H1 (cell line): Measurements from ENCODE around the gene TXNRD2. TPM values are rescaled to one million over a fixed set of nuclear protein-coding genes. Genes with fewer than 3 reads are reported as not detected.

Experiments used
- CTCF ChIA-PET: fragments of 300-600 bp; sonication (Branson Sonifier 250); formaldehyde crosslinking; loops from one replicate; lab custom pipeline; 2021; ENCODE audit not compliant: partially characterized antibody; lab: Charles Lee
- POLR2A ChIA-PET: fragments of 300-600 bp; sonication (Branson Sonifier 250); formaldehyde crosslinking; loops from one replicate; lab custom pipeline; 2021; ENCODE audit warnings: inconsistent platforms; ENCODE audit not compliant: partially characterized antibody; lab: Charles Lee
- DNase-seq, 2 experiments: peaks; one replicate each; pipeline versions ENCODE4 v3.0.0 to v3.0.0-alpha.2; 2010 to 2022; ENCODE audit warnings: low spot score in 2 of 2, low read depth in 1 of 2, mixed read lengths in 1 of 2
- FAIRE-seq: peaks from 2 replicates; lab custom pipeline; 2011; peaks lifted over from hg19 to GRCh38; lab: Jason Lieb, UNC
- H2AFZ ChIP-seq: 2 replicates; pipeline ENCODE4 v1.8.1; 2012; ENCODE audit warnings: low read length, inconsistent platforms
- H2AK5ac ChIP-seq: 2 replicates; pipeline ENCODE4 v1.6.1; 2013; ENCODE audit warnings: low read depth, low read length
- H2BK120ac ChIP-seq: replicated peaks from 2 replicates; pipeline ENCODE3; 2013; ENCODE audit warnings: low read depth, low read length, inconsistent platforms
- H2BK12ac ChIP-seq: 2 replicates; pipeline ENCODE4 v1.6.1; 2013; ENCODE audit warnings: low read depth, low read length
- H2BK15ac ChIP-seq: 2 replicates; pipeline ENCODE4 v1.6.1; 2013; ENCODE audit warnings: low read length
- H2BK20ac ChIP-seq: 2 replicates; pipeline ENCODE4 v1.6.1; 2013; ENCODE audit warnings: low read length
- H2BK5ac ChIP-seq: 2 replicates; pipeline ENCODE4 v1.6.1; 2013; ENCODE audit warnings: low read depth, low read length
- H3K14ac ChIP-seq: 2 replicates; pipeline ENCODE4 v1.6.1; 2013; ENCODE audit warnings: inconsistent platforms; ENCODE audit not compliant: insufficient read length
- H3K18ac ChIP-seq: 2 replicates; pipeline ENCODE4 v1.6.1; 2013; ENCODE audit warnings: low read length; ENCODE audit errors: extremely low read depth
- H3K23ac ChIP-seq: 2 replicates; pipeline ENCODE4 v1.6.1; 2013; ENCODE audit warnings: inconsistent platforms; ENCODE audit not compliant: insufficient read length
- H3K23me2 ChIP-seq: 2 replicates; pipeline ENCODE4 v1.6.1; 2013; ENCODE audit warnings: low read depth, low read length
- H3K27ac ChIP-seq: 2 replicates; pipeline ENCODE4 v1.6.1; 2011; ENCODE audit warnings: low read depth, low read length, inconsistent platforms
- H3K27me3 ChIP-seq, 4 experiments: replicated peaks in 1 of 4; 1 replicate in 1 of 4; 2 replicates in 3 of 4; pipeline versions ENCODE4 v1.6.1 to v1.8.1; 2011 to 2013; ENCODE audit warnings: low read length in 3 of 4, mild to moderate bottlenecking in 3 of 4, inconsistent platforms in 2 of 4, mixed read lengths in 2 of 4, moderate library complexity in 1 of 4; ENCODE audit not compliant: control insufficient read depth in 3 of 4, insufficient read depth in 3 of 4; ENCODE audit errors: extremely low read depth in 1 of 4
- H3K36me3 ChIP-seq, 4 experiments: 2 replicates each; pipeline versions ENCODE4 v1.6.1 to v1.8.1; 2011 to 2013; ENCODE audit warnings: mild to moderate bottlenecking in 4 of 4, low read length in 3 of 4, moderate library complexity in 2 of 4, control low read depth in 1 of 4, inconsistent platforms in 1 of 4; ENCODE audit not compliant: insufficient read depth in 4 of 4, control insufficient read depth in 2 of 4
- H3K4ac ChIP-seq: replicated peaks from 2 replicates; pipeline ENCODE3; 2013; ENCODE audit warnings: low read length, low read depth, mixed read lengths, inconsistent platforms; ENCODE audit not compliant: insufficient read length
- H3K4me1 ChIP-seq, 4 experiments: replicated peaks in 1 of 4; 1 replicate in 1 of 4; 2 replicates in 3 of 4; pipeline versions ENCODE4 v1.6.1 to v1.8.1; 2011 to 2013; ENCODE audit warnings: low read length in 3 of 4, inconsistent platforms in 2 of 4, mixed read lengths in 1 of 4; ENCODE audit not compliant: insufficient read depth in 4 of 4, control insufficient read depth in 3 of 4
- H3K4me2 ChIP-seq, 2 experiments: 2 replicates each; pipeline versions ENCODE4 v1.6.1 to v1.8.1; 2011 to 2013; ENCODE audit warnings: low read depth in 2 of 2, low read length in 2 of 2, control low read depth in 1 of 2, inconsistent platforms in 1 of 2, mild to moderate bottlenecking in 1 of 2; ENCODE audit not compliant: insufficient read depth in 1 of 2
- H3K4me3 ChIP-seq, 4 experiments: fragments of 200-600, 300-600 bp in 1 of 4; sonication (generic), shearing (Covaris generic), sonication (Bioruptor Twin) in 1 of 4; 2 replicates each; pipeline versions ENCODE4 v1.5.1 to v1.8.1; 2011 to 2016; ENCODE audit warnings: low read length in 4 of 4, low read depth in 3 of 4, control low read depth in 2 of 4, inconsistent platforms in 2 of 4, mild to moderate bottlenecking in 2 of 4, mixed read lengths in 1 of 4, moderate library complexity in 1 of 4; ENCODE audit not compliant: insufficient read depth in 2 of 4; ENCODE audit errors: extremely low read depth in 1 of 4
- H3K56ac ChIP-seq: replicated peaks from 2 replicates; pipeline ENCODE3; 2013; ENCODE audit warnings: low read depth, mild to moderate bottlenecking, mixed read lengths, low read length, inconsistent platforms; ENCODE audit not compliant: insufficient read length
- H3K79me1 ChIP-seq: 2 replicates; pipeline ENCODE4 v1.6.1; 2013; ENCODE audit warnings: low read depth, low read length, control low read depth
- H3K79me2 ChIP-seq, 2 experiments: 2 replicates each; pipeline versions ENCODE4 v1.6.1 to v1.8.1; 2012 to 2013; ENCODE audit warnings: low read length in 2 of 2, mild to moderate bottlenecking in 2 of 2, inconsistent platforms in 1 of 2; ENCODE audit not compliant: insufficient read depth in 2 of 2, control insufficient read depth in 1 of 2
- H3K9ac ChIP-seq, 4 experiments: replicated peaks in 1 of 4; 1 replicate in 1 of 4; 2 replicates in 3 of 4; pipeline versions ENCODE4 v1.6.1 to v1.8.1; 2011 to 2013; ENCODE audit warnings: low read depth in 3 of 4, low read length in 3 of 4, control low read depth in 2 of 4, mild to moderate bottlenecking in 2 of 4, moderate library complexity in 2 of 4, inconsistent platforms in 1 of 4; ENCODE audit errors: extremely low read depth in 1 of 4
- H3K9me3 ChIP-seq, 2 experiments: 2 replicates each; pipeline versions ENCODE4 v1.6.1 to v1.8.1; 2012 to 2013; ENCODE audit warnings: mild to moderate bottlenecking in 2 of 2, moderate library complexity in 2 of 2, control low read depth in 1 of 2, inconsistent platforms in 1 of 2, low read depth in 1 of 2, low read length in 1 of 2, mixed read lengths in 1 of 2; ENCODE audit not compliant: insufficient read depth in 2 of 2
- H4K20me1 ChIP-seq, 2 experiments: replicated peaks in 1 of 2; 2 replicates each; pipeline versions ENCODE3 to v1.8.1; 2011 to 2013; ENCODE audit warnings: inconsistent platforms in 2 of 2, low read length in 2 of 2, mild to moderate bottlenecking in 1 of 2; ENCODE audit not compliant: insufficient read depth in 2 of 2, control insufficient read depth in 1 of 2
- H4K5ac ChIP-seq: 2 replicates; pipeline ENCODE4 v1.6.1; 2013; ENCODE audit warnings: low read length, low read depth, mixed read lengths, inconsistent platforms; ENCODE audit not compliant: insufficient read length
- H4K8ac ChIP-seq: 2 replicates; pipeline ENCODE4 v1.8.0; 2013; ENCODE audit warnings: mild to moderate bottlenecking, moderate library complexity, low read length, inconsistent platforms; ENCODE audit not compliant: insufficient read depth; ENCODE audit errors: extremely low read depth
- H4K91ac ChIP-seq: replicated peaks from 2 replicates; pipeline ENCODE3; 2013; ENCODE audit warnings: low read length, mixed read lengths, inconsistent platforms; ENCODE audit not compliant: insufficient read length
- CBX8 ChIP-seq: fragments of 300-800, 300-1000 bp; sonication (generic); IDR thresholded peaks from 2 replicates; pipeline ENCODE4 v1.7.1; 2016; ENCODE audit warnings: low read depth, low read length, borderline replicate concordance
- CEBPB ChIP-seq: IDR thresholded peaks from 2 replicates; pipeline ENCODE4 v1.6.1; 2012; ENCODE audit warnings: low read depth, low read length
- RXRA ChIP-seq: IDR thresholded peaks from 2 replicates; pipeline ENCODE4 v1.6.1; 2011; ENCODE audit warnings: low read depth, mild to moderate bottlenecking, low read length, moderate library complexity; ENCODE audit not compliant: insufficient read depth
- WGBS, 2 experiments: shearing (Covaris generic) in 1 of 2; methylation state at CpG; one replicate each; pipeline versions ENCODE4 v1.1.6 to v1.1.7; 2013 to 2015; ENCODE audit warnings: low lambda C conversion rate in 2 of 2, mixed read lengths in 2 of 2, inconsistent platforms in 1 of 2, low coverage in 1 of 2, missing lambda C conversion rate in 1 of 2; ENCODE audit not compliant: insufficient replicate concordance in 2 of 2, insufficient coverage in 1 of 2, insufficient read length in 1 of 2; ENCODE audit errors: extremely low coverage in 1 of 2, missing lambda C conversion rate in 1 of 2; 5-methylcytosine and 5-hydroxymethylcytosine counted together
- polyA plus RNA-seq, 7 experiments: library from polyadenylated mRNA; depleted of rRNA in 3 of 7; stranded (reverse) in 5 of 7; unstranded in 2 of 7; fragments of >200 nt in 5 of 7; fragments of 200-250 nt in 2 of 7; gene quantifications; 1 replicate in 5 of 7; 2 replicates in 1 of 7; 4 replicates in 1 of 7; pipeline versions ENCODE4 v1.2.1 to v1.2.3, GENCODE V29; 2011 to 2013; ENCODE audit warnings: missing spikeins in 2 of 7, mixed read lengths in 2 of 7
- total RNA-seq: library from RNA; stranded (reverse); fragmentation: NEBNext Ultra II Directional; extraction: Animal tissue kit (Norgen Biotek cat#: 25700); gene quantifications from 2 replicates; pipeline ENCODE4 v1.2.1, GENCODE V29; 2021
- TF ChIP-seq, protein P1 (sequence below), 3 experiments: IDR thresholded peaks; 1 replicate in 2 of 3; 2 replicates in 1 of 3; pipeline versions ENCODE4 v1.5.1 to v1.6.1; 2011; ENCODE audit warnings: low read length in 3 of 3, mild to moderate bottlenecking in 3 of 3, inconsistent platforms in 2 of 3, low read depth in 1 of 3, moderate library complexity in 1 of 3; ENCODE audit not compliant: insufficient read depth in 1 of 3; ENCODE audit errors: control extremely low read depth in 1 of 3

The TXNRD2 gene
- total and polyA plus RNA-seq, 2 of the 8 experiments (the other 6 are each of a cell fraction or from before 2014, with no cell fraction given), result 14.8 to 21.9 TPM

DNA sequence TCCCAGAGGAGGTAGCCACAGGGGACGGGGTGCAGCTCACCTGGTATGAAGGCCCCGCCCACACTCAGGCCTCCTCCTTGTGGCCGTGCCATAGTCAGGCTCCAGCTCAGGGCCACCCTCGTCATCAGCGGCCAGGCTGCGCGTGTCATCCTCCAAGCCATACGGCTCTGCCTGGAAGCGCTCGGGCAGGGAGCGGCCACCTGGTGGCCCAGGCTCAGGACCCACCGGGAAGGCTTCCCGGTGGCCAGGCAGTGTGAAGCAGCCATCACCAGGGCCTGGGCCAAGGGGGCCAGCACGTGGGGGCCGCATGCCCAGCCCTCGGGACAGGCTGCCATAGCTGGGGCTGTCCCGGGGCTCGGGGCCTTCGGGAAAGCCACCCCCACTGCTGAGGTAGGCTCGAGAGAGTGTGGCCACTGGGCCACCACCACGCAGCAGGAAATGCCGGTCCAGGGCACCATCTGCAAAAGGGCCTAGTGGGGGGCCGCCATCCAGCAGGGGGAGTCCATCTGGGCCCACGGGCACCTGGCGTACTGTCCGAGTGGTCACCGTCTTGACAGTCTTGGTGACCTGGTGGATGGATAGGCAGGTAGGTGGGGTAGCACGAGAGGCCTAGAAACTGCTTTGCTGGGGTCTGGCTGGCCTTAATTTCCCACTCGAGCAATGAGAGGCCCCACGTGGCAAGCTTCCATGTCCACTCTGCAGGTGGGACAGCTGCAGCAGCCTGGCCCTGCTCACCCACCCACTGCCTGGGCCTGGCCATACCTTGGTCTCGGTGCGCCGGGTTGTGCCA is 39.7 kb upstream of the TXNRD2 start:
- Histone ChIP-seq H4K20me1 (peaks cover 11 to 29% of the 10 kb centered on the region in 2 experiments), H2AFZ (no peak overlapping the region), H3K23ac (no peak overlapping the region), H3K56ac (no peak overlapping the region), H3K27ac (no peak overlapping the region), H2AK5ac (no peak overlapping the region), H4K5ac (no peak overlapping the region), H4K91ac (no peak overlapping the region), H3K4me2 (no peak overlapping the region), H2BK5ac (no peak overlapping the region), H2BK20ac (no peak overlapping the region), H3K18ac (no peak overlapping the region), H3K27me3 (no peaks in the 10 kb centered on the region), H3K9me3 (no peaks in the 10 kb centered on the region), H2BK15ac (no peak overlapping the region), H3K23me2 (no peaks in the 10 kb centered on the region; the same call in 1 of the 2 replicates), H3K79me2 (peaks cover 0 to 8% of the 10 kb centered on the region in 2 experiments; a peak in 1 of 4 replicates), H3K9ac (no peak overlapping the region), H3K14ac (no peak overlapping the region), H2BK12ac (no peak overlapping the region), H3K4me3 (no peak overlapping the region), H2BK120ac (no peak overlapping the region), H3K79me1 (peaks cover 24% of the 10 kb centered on the region), H3K36me3 (peaks cover 2 to 33% (median 8%) of the 10 kb centered on the region in 4 experiments; a peak in 7 of 8 replicates), H4K8ac (peak overlapping the region; percentile 17; the same call in 1 of the 2 replicates), H3K4ac (no peak overlapping the region), H3K4me1 (peaks cover 0 to 8% (median 6%) of the 10 kb centered on the region in 4 experiments; a peak in 5 of 7 replicates)
- TF ChIP-seq RXRA, result no peak
- no peak for TF ChIP-seq CBX8
- TF ChIP-seq, protein P1, sequence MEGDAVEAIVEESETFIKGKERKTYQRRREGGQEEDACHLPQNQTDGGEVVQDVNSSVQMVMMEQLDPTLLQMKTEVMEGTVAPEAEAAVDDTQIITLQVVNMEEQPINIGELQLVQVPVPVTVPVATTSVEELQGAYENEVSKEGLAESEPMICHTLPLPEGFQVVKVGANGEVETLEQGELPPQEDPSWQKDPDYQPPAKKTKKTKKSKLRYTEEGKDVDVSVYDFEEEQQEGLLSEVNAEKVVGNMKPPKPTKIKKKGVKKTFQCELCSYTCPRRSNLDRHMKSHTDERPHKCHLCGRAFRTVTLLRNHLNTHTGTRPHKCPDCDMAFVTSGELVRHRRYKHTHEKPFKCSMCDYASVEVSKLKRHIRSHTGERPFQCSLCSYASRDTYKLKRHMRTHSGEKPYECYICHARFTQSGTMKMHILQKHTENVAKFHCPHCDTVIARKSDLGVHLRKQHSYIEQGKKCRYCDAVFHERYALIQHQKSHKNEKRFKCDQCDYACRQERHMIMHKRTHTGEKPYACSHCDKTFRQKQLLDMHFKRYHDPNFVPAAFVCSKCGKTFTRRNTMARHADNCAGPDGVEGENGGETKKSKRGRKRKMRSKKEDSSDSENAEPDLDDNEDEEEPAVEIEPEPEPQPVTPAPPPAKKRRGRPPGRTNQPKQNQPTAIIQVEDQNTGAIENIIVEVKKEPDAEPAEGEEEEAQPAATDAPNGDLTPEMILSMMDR (IDR thresholded peaks at IDR 0.05; ENCODE audit: control extremely low read depth in 1 of 3, insufficient read depth in 1 of 3, low read depth in 1 of 3, low read length in 3 of 3), result no peak
- no peak for TF ChIP-seq CEBPB
- CTCF ChIA-PET, result interaction anchor here (1.1 to 2.1 kb wide), 4 partner anchors 10 to 51 kb away, joined by 3 to 10 read pairs (median 4); no protein-coding TSS in a partner anchor
- no peak for FAIRE-seq
- no peak for DNase-seq
- POLR2A ChIA-PET, result interaction anchor here (0.8 to 1.0 kb wide), 2 partner anchors 9 to 100 kb away, joined by 3 read pairs; no protein-coding TSS in a partner anchor
- WGBS, 2 experiments, result 96% methylated on average over 33 of the region's 33 CpGs; no CpG with 5 or more reads in 1 of the 2 experiments
